A673 (cell line): Measurements from ENCODE around the gene P4HTM.

ENCODE experiments used
- CTCF ChIP-seq: fragments of 300-800, 200-600 bp; sonication (generic); conservative IDR thresholded peaks from 2 replicates; pipeline ENCODE4 v1.5.1; 2017; ENCODE audit warnings: low read depth, mild to moderate bottlenecking, antibody characterized with exemption, low read length, moderate library complexity, mixed read lengths
- EZH2 ChIP-seq: fragments of 200-600 bp; sonication (generic); IDR thresholded peaks from 2 replicates; pipeline ENCODE4 v1.6.1; 2017; ENCODE audit warnings: borderline replicate concordance, low read depth, mild to moderate bottlenecking, mixed read lengths, antibody characterized with exemption, low read length; ENCODE audit not compliant: poor library complexity, severe bottlenecking

- TF ChIP-seq CTCF, result no peak
- no peak for TF ChIP-seq EZH2
These were observed 10.6 kb upstream of the P4HTM start for GRCh38 chr3:48979451-48979850.
